Measurements from ENCODE around the gene RPL37.
"Not testable (repeated sequence)": the region's sequence is repeated elsewhere in the genome, so short reads cannot be mapped to it uniquely, and the experiment has no call there.

The RPL37 gene

GRCh38 chr5:40833712-40834229 lies 1.3 kb downstream of the RPL37 start:
- DNase-seq (ENCODE audit: low read depth): no peak

GRCh38 chr5:40832345-40832744 lies 2.7 kb downstream of the RPL37 start:
- no peak for DNase-seq (ENCODE audit: low read depth)

- DNase-seq (ENCODE audit: low read depth): no peak
Observed at GRCh38 chr5:40831346-40832210, 3.4 kb downstream of the RPL37 start.

GRCh38 chr5:40829748-40830533 lies 5.1 kb downstream of the RPL37 start:
- DNase-seq (ENCODE audit: low read depth): no peak

GRCh38 chr5:40828690-40829661 lies 6.0 kb downstream of the RPL37 start:
- no peak for DNase-seq (ENCODE audit: low read depth)

GRCh38 chr5:40828021-40828631 lies 6.9 kb downstream of the RPL37 start:
- DNase-seq (ENCODE audit: low read depth): no peak

- no peak for DNase-seq (ENCODE audit: low read depth)
Observed at GRCh38 chr5:40827188-40827977, 7.6 kb downstream of the RPL37 start.

- DNase-seq (ENCODE audit: low read depth): no peak
Observed at GRCh38 chr5:40826489-40827187, 8.4 kb downstream of the RPL37 start.

- not testable (repeated sequence) for DNase-seq (ENCODE audit: low read depth)
Observed at GRCh38 chr5:40825461-40826043, 9.5 kb downstream of the RPL37 start.

- no peak for DNase-seq (ENCODE audit: low read depth)
Observed at GRCh38 chr5:40823459-40823858, 11.6 kb downstream of the RPL37 start.

- no peak for DNase-seq (ENCODE audit: low read depth)
Observed at GRCh38 chr5:40813698-40814281, 21.2 kb downstream of the RPL37 start.

GRCh38 chr5:40812125-40812524 lies 22.9 kb downstream of the RPL37 start:
- DNase-seq (ENCODE audit: low read depth): no peak

- no peak for DNase-seq (ENCODE audit: low read depth)
Observed at GRCh38 chr5:40801771-40802562, 33.1 kb downstream of the RPL37 start.

GRCh38 chr5:40799258-40799657 lies 35.8 kb downstream of the RPL37 start:
- DNase-seq (ENCODE audit: low read depth): no peak

- no peak for DNase-seq (ENCODE audit: low read depth)
Observed at GRCh38 chr5:40798801-40799210, 36.2 kb downstream of the RPL37 start.

GRCh38 chr5:40798012-40798800 lies 36.8 kb downstream of the RPL37 start, which contains the start of gene PRKAA1:
Gene PRKAA1 (minus strand): TSS chr5:40798374. CDS start chr5:40798189, 185 bp downstream.
- peak; percentile 82 for DNase-seq (ENCODE audit: low read depth)

Data from fibroblast of the conjunctiva (primary cell).